ENCODE measurements around the gene UBR1.

- TF ChIP-seq EZH2 (IDR thresholded peaks at IDR 0.05; ENCODE audit: borderline replicate concordance, low read length): no peak
- TF ChIP-seq, protein P1, sequence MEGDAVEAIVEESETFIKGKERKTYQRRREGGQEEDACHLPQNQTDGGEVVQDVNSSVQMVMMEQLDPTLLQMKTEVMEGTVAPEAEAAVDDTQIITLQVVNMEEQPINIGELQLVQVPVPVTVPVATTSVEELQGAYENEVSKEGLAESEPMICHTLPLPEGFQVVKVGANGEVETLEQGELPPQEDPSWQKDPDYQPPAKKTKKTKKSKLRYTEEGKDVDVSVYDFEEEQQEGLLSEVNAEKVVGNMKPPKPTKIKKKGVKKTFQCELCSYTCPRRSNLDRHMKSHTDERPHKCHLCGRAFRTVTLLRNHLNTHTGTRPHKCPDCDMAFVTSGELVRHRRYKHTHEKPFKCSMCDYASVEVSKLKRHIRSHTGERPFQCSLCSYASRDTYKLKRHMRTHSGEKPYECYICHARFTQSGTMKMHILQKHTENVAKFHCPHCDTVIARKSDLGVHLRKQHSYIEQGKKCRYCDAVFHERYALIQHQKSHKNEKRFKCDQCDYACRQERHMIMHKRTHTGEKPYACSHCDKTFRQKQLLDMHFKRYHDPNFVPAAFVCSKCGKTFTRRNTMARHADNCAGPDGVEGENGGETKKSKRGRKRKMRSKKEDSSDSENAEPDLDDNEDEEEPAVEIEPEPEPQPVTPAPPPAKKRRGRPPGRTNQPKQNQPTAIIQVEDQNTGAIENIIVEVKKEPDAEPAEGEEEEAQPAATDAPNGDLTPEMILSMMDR (IDR thresholded peaks at IDR 0.05; ENCODE audit: low read length): no peak
Measured at GRCh38 chr15:43103907-43104306, 1.9 kb downstream of the UBR1 start.
